Mesodermal cell (in vitro differentiated cells): ENCODE measurements around the gene DMAC1. TPM values are rescaled to one million over a fixed set of nuclear protein-coding genes. Genes with fewer than 3 reads are reported as not detected.

ENCODE experiments used
- H3K27ac ChIP-seq: 2 replicates; pipeline ENCODE4 v1.7.0; 2013; ENCODE audit warnings: mild to moderate bottlenecking, low read depth, low read length, moderate library complexity; ENCODE audit not compliant: severe bottlenecking
- H3K36me3 ChIP-seq: 2 replicates; pipeline ENCODE4 v1.7.1; 2013; ENCODE audit warnings: mild to moderate bottlenecking, low read length, moderate library complexity; ENCODE audit not compliant: control insufficient read depth, insufficient read depth
- H3K4me1 ChIP-seq: one replicate; pipeline ENCODE4 v1.7.1; 2013; ENCODE audit warnings: mild to moderate bottlenecking, low read length; ENCODE audit not compliant: insufficient read depth, control insufficient read depth, poor library complexity, severe bottlenecking
- H3K4me3 ChIP-seq: 2 replicates; pipeline ENCODE4 v1.7.0; 2013; ENCODE audit warnings: low read length, control low read depth, mild to moderate bottlenecking; ENCODE audit not compliant: insufficient read depth, poor library complexity, severe bottlenecking; ENCODE audit errors: extremely low read depth
- H3K9me3 ChIP-seq: 2 replicates; pipeline ENCODE4 v1.7.1; 2013; ENCODE audit warnings: mild to moderate bottlenecking, low read length, moderate library complexity; ENCODE audit not compliant: control insufficient read depth
- WGBS, 2 experiments: methylation state at CpG; one replicate each; pipeline ENCODE4 v1.1.5; 2013; ENCODE audit warnings: missing lambda C conversion rate in 2 of 2; ENCODE audit not compliant: insufficient coverage in 2 of 2; 5-methylcytosine and 5-hydroxymethylcytosine counted together
- polyA plus RNA-seq, 2 experiments: library from polyadenylated mRNA; stranded (reverse); fragments of 50-300 nt; gene quantifications; one replicate each; pipeline ENCODE4 v1.2.3, GENCODE V29; 2013

DMAC1 gene, protein sequence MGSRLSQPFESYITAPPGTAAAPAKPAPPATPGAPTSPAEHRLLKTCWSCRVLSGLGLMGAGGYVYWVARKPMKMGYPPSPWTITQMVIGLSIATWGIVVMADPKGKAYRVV
- polyA plus RNA-seq (2013, experiment 1 of 2), result 55.1 TPM
- polyA plus RNA-seq (2013, experiment 2 of 2), result 57.7 TPM

DNA sequence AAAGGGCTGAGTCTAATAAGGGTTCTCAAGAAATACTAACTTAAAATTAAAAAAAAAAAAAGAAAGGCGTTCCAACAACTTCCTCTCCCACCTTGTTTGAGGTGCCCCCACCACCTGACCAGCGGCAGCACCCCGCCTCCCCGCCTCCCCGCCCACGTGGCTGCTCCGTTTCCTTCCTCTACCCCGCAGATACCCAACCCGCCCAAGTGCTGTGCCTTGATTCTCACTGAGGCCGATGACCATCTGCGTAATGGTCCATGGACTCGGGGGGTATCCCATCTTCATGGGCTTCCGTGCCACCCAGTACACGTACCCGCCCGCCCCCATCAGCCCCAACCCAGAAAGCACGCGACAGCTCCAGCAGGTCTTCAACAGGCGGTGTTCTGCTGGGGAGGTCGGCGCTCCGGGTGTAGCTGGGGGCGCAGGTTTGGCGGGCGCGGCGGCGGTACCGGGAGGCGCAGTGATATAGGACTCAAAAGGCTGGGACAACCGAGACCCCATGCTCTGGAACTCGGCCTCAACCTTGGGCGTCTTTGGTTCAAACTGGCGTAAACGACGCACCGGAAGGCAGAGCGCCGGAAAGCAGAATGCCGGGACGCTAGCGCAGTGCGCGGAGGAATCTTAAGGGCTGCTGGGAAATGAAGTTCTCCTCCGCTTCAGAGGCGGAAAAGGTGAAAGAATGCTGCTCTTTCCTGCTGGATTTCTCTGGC lies at the start of gene DMAC1:
Gene DMAC1, minus strand, starts transcription at position 545 of the 710 bp plus-strand sequence. Its CDS starts 44 bp downstream, at position 501.
- peak within 1 kb of the TSS; percentile 45 for H3K27ac ChIP-seq
- no peaks in the 10 kb centered on the region for H3K9me3 ChIP-seq
- peaks cover 36% of the 10 kb centered on the region for H3K36me3 ChIP-seq
- H3K4me1 ChIP-seq, result no peaks in the 10 kb centered on the region
- 0% methylated on average over 32 to 42 of the region's 46 CpGs for WGBS, 2 experiments
- H3K4me3 ChIP-seq, result peak within 1 kb of the TSS; percentile 84

DNA sequence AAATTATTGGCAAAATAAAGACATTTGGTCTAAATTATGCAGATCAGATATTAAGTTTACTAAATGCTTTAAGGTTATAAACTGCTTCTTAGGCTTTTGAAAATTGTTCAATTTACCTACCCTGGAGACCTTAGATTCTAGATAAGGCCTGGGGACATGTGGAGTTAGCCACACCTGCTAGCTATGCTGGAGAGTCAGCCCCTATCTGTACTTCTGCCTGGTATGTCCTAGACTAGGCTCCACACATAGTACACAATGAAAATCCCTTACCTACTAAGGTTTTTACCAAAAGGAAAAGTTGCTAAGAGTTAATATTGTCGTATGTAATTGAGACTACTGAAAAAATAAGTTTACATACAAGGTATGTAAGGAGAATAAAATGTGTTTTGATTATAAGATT lies 49.8 kb upstream of the DMAC1 start:
- Histone ChIP-seq H3K27ac (no peak overlapping the region), H3K36me3 (no peaks in the 10 kb centered on the region), H3K4me3 (no peak overlapping the region), H3K4me1 (no peaks in the 10 kb centered on the region), H3K9me3 (no peaks in the 10 kb centered on the region)
- 57% methylated on average over 1 of the region's 1 CpG; no CpG with 5 or more reads in 1 of the 2 experiments for WGBS, 2 experiments

DNA sequence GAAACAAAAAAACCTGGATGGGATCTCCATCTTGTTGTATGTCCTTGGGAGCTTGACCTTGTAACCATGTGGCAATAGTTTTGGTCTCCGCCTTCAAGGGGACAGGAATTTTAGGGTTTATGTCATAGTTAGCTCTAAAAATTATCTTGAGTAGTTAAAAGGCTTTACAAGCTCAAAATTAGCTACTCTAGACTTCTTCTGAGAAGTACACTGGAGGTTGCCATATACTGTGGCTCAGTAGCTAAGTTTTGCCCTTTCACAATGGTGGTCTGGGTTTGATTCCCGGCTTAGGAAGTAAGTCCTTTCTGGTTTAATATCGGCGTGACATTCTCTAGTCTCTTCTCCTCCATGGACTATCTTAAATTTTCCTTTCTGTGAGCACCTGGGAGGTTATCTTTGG lies 48.9 kb upstream of the DMAC1 start:
- Histone ChIP-seq H3K27ac (no peak overlapping the region), H3K4me3 (no peak overlapping the region), H3K4me1 (no peaks in the 10 kb centered on the region), H3K9me3 (no peaks in the 10 kb centered on the region), H3K36me3 (no peaks in the 10 kb centered on the region)
- 100% methylated on average over 1 of the region's 4 CpGs; no CpG with 5 or more reads in 1 of the 2 experiments for WGBS, 2 experiments

DNA sequence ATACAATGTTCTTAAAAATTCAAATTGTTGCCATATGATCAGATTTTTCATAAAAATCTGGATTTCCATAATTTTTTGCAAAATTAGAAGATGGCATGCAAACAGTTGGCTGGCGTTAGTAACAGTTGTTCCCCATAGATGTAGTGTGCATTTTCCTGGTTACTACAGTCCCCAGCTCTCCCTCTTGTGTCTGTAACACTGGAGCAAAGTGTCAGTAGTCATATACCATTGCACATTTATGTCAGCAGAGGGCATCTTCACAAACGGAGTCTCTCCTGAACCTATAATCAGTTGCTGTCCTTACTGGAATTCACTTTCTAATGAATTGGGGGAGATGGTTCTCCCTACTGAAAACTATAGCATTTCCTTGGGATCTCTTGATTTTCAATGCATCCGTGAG lies 44.7 kb upstream of the DMAC1 start:
- 69 to 86% methylated on average over 1 to 3 of the region's 3 CpGs for WGBS, 2 experiments
- H3K27ac ChIP-seq, result no peak overlapping the region

DNA sequence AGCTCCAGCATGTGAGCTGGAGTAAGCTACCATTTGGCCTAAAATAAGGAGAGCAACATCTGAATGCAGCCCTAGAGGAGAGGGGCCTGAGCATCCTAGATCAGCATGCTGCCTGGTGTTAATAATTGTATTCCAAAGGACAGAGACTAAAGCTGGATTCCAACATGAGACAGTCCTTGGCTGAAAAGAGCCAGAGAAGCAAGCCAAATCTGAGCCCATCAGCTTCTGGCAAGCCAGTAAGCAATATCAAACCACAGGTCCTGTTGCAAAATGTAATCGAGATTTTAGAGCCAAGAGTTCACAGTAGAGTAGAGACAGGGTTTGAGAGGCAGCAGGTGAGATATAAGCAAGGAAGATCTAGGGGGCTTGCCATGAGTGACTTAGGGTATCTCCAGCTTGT lies 42.3 kb upstream of the DMAC1 start:
- 93 to 100% methylated on average over 1 of the region's 1 CpG for WGBS, 2 experiments
- Histone ChIP-seq H3K9me3 (no peaks in the 10 kb centered on the region), H3K4me1 (no peaks in the 10 kb centered on the region), H3K27ac (no peak overlapping the region), H3K36me3 (no peaks in the 10 kb centered on the region), H3K4me3 (no peak overlapping the region)

More for the DNA sequence above, 44.7 kb upstream of the DMAC1 start:
- Histone ChIP-seq H3K36me3 (no peaks in the 10 kb centered on the region), H3K9me3 (no peaks in the 10 kb centered on the region), H3K4me3 (no peak overlapping the region), H3K4me1 (no peaks in the 10 kb centered on the region)

DNA sequence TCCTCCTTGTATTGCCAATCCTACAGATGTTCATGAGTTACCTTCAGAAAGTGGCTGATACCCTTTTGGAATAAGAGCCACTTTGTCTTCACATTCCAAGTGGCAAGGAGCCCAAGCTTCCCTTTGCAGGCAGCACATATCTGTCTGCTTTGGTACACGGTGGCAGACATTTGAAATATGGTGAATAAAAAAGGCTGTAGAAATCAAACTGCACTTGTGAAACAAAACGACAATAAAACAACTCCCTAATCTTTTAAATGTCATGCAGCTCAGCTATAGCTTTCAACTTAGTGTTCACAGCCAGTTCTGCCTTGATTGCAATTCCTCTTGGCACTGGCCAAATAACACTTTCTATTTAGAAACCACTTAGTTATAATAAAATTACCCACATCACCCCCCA lies 35.0 kb upstream of the DMAC1 start:
- Histone ChIP-seq H3K4me1 (no peaks in the 10 kb centered on the region), H3K27ac (no peak overlapping the region), H3K4me3 (no peak overlapping the region), H3K36me3 (no peaks in the 10 kb centered on the region), H3K9me3 (no peaks in the 10 kb centered on the region)
- 80 to 88% methylated on average over 1 of the region's 2 CpGs for WGBS, 2 experiments

DNA sequence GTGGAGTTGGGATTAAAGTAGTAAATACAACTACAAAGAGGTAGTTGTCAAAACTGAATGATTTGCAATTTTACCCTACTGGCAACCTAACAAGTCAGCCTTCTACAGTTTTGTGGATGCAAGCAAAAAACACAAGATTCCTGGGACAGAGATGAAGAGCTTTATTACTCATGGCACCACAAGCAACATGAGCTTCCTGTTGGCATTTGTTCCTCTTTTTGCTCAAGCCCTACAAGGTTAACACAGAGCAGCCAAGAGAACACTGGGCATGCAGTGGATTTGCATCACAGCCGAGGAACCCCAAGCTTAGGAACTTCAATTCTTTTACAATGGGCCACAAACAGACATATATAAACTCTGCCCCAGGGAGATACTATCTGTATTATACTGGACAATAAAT lies 28.8 kb upstream of the DMAC1 start:
- H3K4me3 ChIP-seq, result no peak overlapping the region
- H3K27ac ChIP-seq, result no peak overlapping the region
- no peaks in the 10 kb centered on the region for H3K4me1 ChIP-seq
- no peaks in the 10 kb centered on the region for H3K36me3 ChIP-seq
- H3K9me3 ChIP-seq, result no peaks in the 10 kb centered on the region
- 86% methylated on average over 1 of the region's 1 CpG; no CpG with 5 or more reads in 1 of the 2 experiments for WGBS, 2 experiments

DNA sequence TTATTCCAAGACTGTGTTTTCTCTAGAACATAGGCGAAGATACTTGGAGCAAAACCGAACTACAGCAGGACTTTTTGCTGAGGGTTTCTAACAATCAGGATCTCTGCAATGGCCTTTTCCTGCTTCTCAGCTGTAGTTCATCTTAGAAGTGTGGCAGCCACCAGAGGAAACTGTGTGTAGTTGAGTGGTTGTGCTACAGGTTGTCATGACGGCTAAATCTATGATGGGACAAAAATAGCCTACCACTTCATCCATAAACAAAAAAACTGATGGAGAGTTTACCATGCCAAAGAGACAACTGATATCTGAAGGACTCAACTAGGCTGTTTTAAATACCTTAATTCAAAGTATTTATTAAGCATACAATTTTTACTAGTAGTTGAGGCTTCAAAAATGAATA lies 28.2 kb upstream of the DMAC1 start:
- Histone ChIP-seq H3K4me3 (no peak overlapping the region), H3K27ac (no peak overlapping the region), H3K9me3 (no peaks in the 10 kb centered on the region), H3K36me3 (no peaks in the 10 kb centered on the region), H3K4me1 (no peaks in the 10 kb centered on the region)
- 91 to 96% methylated on average over 2 of the region's 3 CpGs for WGBS, 2 experiments

DNA sequence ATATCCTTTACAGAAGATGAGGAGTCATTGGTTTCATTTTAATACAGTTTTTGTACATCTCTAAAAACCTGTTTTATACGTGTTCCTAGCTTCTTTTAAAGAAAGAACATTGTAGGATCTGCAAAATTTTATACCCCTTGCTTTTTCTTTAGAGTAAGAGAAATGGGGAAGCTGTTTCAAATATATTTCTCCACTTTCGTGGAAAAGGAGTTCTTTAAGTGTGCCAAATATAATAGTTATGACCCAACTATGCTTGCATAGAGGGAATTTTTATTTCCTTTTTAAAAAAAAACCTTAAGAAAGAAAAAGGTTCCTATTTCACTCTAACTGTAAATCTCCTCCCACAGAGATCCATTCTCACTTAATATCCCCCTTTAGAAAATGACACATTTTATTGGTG lies 27.5 kb upstream of the DMAC1 start:
- Histone ChIP-seq H3K27ac (no peak overlapping the region), H3K4me1 (no peaks in the 10 kb centered on the region), H3K36me3 (no peaks in the 10 kb centered on the region), H3K9me3 (no peaks in the 10 kb centered on the region), H3K4me3 (no peak overlapping the region)
- WGBS, 2 experiments, result no CpG with 5 or more reads among the region's 2 CpGs

DNA sequence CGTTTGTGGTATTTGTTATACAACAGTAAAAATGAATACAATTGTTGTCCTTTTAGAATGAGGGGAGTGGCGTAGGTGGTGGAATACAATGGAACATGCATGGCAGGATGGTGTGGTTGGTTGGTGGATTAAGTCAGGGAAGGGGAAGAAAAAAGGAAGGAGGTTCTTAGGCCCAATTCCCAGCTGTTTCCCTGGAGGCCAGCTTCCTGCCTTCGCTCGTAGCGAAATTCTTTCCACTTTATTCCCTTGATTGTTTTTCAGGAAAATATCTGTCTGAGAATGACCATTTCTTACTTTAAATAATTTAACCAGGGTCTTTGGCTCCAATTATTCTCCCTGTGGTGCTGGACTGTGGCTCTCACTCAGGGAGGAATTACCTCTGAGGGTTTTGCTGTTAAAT lies 24.1 kb upstream of the DMAC1 start:
- Histone ChIP-seq H3K9me3 (no peaks in the 10 kb centered on the region), H3K4me3 (no peak overlapping the region), H3K36me3 (no peaks in the 10 kb centered on the region), H3K4me1 (no peaks in the 10 kb centered on the region), H3K27ac (no peak overlapping the region)
- 93 to 100% methylated on average over 1 to 2 of the region's 5 CpGs for WGBS, 2 experiments

DNA sequence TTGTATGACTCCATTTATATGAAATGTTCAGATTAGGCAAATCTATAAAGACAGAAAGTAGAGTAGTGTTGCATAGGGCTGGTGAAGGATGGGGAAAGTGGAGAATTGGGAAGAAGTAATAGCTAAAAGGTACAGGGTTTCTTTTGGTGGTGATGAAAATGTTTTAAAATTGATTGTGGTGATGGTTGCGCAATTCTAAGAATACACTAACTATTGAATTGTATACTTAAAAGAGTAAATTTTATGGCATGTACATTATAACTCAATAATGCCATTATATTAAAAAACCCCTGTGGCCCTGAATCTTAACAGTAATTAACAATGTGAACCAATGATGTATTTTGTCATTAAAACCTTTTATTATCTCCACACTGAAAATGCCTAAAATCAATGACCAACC lies 20.4 kb upstream of the DMAC1 start:
- WGBS, 2 experiments, result no CpG with 5 or more reads among the region's 1 CpG
- Histone ChIP-seq H3K4me3 (no peak overlapping the region), H3K9me3 (no peaks in the 10 kb centered on the region), H3K27ac (no peak overlapping the region), H3K4me1 (no peaks in the 10 kb centered on the region), H3K36me3 (no peaks in the 10 kb centered on the region)
